Hematopoietic multipotent progenitor cell (in vitro differentiated cells): ENCODE results near the gene SRPK2. TPM values are rescaled to one million over a fixed set of nuclear protein-coding genes. Genes with fewer than 3 reads are reported as not detected.

ENCODE experiments used
- DNase-seq, 3 donors: peaks; one replicate each; pipeline ENCODE4 v3.0.0-alpha.2; 2011 to 2015; ENCODE audit warnings: low read depth in 2 of 3, low spot score in 2 of 3
- total RNA-seq: library from RNA; depleted of rRNA; stranded (reverse); fragments of >200 nt; gene quantifications from one replicate; pipeline ENCODE4 v1.2.3, GENCODE V29; 2012

The SRPK2 gene
- total RNA-seq, 1 donor = 16.7 TPM

DNA sequence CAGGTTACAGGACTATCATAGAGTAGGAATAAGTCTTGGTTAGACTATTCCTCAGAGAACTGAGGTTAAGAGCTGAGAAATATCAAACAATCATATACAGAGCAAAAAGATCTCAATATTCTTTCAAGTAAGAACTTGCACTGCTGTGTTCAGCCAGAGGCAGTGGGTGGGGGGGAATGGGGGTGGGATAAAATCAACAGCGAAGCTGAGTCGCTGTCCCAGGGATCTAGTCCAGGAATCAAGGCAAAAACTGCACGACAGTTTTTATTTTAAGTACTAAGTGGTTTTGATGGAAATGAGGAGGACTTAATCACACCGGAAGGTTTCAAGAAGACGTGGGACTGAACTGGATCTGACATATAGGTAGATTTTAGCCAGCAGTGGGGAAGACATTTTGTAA is 159.1 kb downstream of the SRPK2 start:
- no peak for DNase-seq

DNA sequence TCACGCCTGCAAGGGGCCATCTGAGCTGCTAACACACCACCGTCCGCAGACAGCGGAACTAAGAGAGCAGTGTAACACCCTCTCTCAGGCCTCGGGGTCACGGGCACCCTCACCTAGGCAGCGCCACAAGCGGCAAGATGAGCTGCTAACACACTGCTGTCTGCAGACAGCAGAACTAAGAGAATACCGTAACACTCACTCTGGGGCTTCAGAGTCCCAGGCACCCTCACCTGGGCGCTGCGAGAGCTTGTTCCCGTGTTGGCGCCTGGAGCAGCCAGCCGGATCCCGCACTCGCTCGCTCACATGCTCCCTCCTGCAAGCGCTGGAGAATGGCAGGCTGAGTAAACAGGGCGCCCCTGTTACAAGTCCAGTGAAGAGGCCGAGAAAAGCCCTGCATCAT is 160.2 kb downstream of the SRPK2 start:
- DNase-seq = no peak

DNA sequence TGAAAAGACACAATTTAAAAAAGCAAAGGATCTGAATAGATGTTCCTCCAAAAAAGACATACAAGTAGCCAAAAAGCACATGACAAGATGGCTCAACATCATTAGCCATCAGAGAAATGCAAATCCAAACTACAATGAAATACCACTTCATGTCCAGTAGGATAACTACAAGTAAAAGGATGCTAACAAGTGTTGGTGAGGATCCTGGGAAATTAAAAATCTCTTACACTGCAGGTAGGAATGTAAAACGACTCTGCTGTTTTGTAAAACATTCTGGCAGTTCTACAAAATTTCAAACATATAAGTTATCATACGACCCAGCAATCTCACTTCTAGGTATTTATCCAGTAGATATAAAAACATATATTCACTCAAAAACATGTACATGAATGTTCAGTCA is 161.3 kb downstream of the SRPK2 start:
- no peak for DNase-seq

DNA sequence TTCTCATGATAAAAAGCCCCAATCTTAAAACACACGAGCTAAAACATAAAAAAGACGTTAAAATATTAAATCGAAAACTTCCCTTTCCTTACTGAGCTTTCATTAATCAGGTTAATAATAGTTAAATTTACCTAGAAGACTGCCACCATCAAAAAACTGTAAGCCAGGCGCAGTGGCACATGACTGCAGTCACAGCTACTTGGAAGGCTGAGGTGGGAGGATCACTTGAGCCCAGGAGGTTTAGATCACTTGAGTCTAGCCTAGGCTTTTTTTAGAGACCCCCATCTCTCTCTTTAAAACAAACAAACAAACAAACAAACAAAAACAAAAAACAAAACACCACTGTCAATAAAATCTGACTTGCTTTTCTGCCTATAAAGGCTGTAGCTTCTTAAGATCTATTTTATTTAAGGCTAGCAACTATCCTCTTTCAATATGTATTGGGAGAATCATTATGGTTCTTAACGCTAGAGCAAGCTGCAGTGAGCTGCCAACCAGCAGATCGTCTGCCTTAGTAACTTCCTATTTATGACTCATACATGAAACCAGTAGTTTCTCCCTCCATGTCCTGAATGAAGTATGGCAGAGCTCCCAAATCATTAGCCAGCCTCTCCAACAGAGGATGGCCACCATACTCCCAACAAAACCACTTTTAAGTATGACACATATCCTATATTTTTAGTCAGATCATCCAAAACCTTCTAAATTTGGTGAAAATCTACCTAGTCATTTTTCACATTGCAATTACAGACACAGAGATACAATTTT is 163.7 kb downstream of the SRPK2 start:
- DNase-seq = peak in 2 of 3 donors; percentile 48 to 55

DNA sequence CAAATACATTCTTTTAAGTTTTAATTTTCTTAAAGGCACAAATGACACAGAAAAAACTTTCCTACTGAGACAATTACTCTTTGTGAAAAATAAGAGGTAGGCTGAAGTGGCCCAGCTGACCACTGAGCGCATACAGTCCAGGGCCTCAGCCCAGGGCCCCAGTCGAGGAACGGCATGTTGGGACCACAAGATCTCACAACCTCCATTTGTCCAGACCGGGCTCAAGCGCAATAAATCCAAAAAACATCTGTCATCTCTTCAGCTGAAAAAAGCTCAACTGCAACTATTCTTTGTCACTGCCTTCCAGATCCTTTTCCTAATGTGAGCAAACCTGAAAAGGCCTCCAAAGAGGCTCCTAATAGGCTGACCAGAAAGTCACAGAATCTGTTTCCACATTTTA is 165.8 kb downstream of the SRPK2 start:
- no peak for DNase-seq

DNA sequence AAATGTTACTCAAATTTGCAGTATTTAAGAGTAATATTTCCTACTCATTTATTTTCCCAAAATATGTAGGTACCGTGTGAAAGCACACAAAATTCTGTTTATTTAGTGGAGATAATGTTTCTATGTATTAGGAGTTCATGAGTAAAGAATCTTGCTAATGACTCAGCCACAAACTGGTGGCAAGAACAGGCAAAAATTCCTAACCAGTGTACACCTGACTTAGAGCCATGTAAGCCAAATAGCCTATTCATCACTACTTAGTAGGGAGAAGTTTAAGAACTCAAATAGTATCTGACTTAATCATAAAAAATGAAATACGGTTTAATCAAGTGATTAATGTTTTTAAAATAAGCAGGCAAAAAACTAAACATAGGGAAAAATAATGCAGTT is 169.0 kb downstream of the SRPK2 start:
- no peak for DNase-seq

DNA sequence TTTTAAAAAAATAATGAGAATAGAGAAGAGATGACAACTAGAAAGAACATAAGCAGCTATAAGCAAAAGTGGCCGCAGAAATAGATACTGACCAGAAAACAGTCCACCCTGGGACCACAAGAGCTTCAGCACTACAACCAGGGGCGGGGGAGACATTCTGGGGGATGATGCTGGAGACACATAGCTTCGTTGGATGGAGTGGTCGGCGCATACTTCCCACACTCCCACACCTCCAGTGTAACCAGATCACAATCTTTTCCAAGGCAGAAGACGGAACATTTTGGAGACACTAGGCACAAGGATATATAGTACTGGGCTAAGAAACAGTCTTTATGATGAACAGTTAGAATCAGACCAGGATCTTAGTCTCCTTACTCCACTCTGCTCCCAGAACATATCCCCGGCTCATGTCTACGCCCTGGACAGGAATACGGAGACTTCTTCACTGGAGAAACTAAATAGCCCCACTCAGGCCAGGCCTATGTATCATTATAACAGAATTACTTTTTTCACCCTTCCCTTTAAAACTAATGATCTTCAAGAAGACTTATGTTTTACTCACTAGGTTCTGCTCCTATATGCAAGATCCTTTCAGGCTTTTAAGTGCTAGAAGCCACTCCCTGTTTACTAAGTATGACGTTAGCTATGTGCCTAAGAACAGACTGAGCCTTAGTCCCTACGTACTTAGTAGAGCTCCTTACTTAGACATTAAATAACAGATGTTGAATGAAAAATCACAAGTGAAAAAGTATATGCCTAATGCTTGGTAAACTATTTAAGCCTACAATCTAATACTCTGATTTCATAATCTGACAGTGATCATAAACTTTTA is 169.6 kb downstream of the SRPK2 start:
- no peak for DNase-seq

DNA sequence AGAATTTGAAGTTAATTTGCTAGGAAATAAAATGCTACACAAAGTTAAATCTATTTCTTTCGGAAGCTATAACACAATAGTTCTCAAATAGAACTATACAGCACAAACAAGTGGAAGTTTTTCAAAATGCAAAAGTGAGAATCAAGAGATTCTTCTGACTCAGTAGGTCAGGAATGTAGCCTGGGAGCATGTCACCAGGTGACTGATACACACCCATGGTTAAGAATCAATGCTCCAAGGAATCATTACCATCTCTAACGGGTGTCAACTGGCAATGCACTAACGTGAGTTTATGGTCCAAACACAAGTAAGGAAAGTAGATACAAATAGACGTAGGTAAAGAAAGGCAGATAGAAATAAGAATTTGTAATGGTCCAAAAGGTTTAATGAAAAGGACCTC is 170.5 kb downstream of the SRPK2 start:
- DNase-seq = no peak

DNA sequence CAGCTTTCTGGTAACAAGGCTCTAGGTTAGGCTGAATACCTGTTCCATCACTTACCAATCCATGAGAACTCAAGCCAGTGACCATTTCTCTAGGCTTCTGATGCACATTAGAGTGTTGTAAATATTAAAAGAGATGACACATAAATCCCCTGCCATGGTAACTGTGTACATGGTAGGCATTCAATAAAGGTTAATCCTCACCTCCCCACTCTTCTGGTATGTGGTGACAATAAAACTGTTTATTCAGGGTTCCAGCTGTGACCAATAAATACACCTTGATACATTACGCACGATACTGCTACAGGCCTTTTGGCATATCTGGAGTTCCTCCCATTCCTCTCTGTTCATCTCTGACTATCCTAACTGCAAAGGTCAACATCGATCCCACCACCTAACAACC is 171.9 kb downstream of the SRPK2 start:
- no peak for DNase-seq

DNA sequence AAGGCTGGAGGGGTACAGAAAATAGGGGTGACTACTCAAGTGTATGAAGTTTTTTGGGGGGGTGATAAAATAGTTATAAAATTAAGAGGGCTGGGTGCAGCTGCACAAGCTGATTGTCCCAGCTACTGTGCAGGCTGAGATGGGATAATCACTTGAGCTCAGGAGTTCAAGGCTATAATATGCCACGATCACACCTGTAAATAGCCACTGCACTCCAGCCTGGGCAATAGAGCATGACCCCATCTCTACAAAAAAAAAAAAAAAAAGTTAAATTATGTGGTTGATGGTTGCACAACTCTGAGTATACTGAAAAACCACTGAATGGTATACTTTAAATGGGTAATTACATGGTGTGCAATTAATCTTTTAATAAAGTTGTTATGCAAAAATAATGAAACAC is 172.9 kb downstream of the SRPK2 start:
- DNase-seq = no peak

DNA sequence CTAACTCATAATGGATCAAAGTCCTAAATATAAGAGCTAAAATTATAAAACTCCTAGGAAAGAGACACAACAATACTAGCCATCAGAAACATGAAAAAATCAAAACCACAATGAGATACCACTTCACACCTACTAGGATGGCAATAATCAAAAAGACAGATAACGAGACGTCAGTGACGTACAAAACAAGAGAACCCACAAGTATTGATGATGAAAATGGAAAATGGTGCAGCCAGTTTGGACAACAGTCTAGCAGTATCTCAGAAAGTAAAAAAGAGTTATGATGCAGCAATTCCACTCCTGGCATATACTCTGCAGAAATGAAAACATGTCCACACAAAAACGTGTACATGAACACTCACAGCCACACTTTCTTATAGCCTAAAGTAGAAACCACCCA is 173.5 kb downstream of the SRPK2 start:
- no peak for DNase-seq

DNA sequence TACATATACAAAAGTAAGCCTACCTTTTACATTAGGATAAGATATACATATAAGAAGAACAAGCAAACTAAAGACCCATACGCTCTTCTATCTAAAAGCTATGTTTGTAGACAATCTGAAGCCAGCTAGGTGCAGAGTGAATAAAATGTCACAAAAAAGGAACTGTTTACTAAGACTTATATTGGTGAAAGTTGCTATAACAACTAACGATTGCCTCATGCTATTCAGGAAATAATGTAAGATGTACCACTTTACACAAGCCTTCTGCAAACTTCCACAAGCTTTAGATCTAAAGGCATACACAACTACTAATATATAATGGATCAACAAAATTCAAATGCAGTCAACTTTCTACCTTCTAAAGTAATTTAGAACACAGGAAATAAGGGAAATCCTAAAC is 175.1 kb downstream of the SRPK2 start:
- DNase-seq = peak in 2 of 3 donors; percentile 21 to 51

DNA sequence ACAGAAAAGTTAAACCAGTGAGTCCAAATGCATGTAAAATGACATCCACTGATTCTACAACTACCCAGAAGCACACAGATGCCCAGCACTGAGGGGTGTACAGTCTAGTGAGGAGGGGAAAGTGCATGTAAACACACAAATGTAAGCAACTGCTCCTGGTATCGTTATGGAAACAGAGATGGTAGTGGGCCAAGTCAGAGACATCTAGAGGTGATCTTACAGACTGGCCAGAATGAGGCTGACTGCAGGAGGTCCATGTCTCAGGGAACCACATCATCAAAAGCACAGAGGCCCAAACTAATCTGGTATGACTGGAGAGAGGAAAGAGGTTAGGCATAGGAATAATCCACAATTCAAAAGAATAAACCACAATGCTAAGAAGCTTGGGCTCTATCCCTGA is 176.5 kb downstream of the SRPK2 start:
- no peak for DNase-seq

DNA sequence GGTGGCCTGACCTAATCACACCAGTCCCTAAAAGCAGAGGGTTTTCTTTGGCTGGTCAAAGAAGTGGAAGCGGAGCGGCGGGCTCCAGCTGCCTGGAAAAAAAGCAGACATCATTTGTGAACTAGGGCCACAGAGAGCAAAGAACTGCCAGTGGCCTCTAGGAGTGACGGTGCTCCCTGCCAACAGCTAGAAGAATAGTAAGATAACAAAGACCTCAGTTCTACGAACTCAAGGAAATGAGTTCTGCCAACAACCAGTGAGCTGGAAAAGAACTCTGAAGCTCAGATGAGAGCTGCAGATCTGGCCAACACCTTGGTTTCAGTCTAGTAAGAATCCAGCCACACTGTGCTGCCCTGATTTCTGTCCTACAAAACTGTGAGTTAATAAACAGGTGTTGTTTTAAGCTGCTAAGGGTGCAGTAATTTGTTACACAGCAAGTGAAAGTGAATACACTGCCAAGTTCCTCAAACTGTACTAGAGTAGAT is 178.0 kb downstream of the SRPK2 start:
- peak in 2 of 3 donors; percentile 19 to 27 for DNase-seq

DNA sequence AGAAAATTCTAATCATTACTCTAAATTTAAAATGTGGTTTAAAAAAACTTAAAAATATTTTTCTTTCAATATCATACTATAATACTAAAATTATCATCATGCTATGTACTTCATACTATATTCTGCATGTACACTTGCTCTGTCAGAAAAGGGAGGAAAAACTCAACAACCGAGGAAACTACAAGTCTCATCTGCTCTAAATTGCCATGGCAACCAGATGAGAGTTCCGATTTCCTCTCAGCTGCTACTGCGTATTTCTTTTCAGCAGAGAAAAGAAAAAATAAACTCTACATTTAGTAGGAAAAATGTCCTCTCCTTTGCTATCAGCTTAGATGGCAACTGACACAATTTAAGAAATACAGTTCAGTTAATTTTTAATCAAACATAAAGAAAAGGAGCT is 178.9 kb downstream of the SRPK2 start:
- DNase-seq = no peak

DNA sequence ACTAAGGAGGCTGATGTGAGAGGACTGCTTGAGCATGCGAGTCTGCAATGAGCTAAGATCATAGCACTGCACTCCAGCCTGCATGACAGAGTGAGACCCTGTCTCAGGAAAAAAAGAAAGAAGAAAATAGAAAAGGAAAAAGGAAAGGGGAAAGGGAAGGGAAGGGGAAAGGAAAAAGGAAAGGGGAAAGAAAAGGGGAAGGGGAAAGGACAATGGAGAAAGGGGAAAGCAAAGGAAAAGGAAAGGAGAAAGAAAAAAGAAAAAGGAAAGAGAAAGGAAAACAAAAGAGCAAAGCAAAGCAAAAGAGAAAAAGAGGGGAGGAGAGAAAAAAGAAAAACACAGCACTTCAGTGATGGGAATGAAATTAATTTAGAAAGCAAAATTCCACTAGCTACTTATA is 179.3 kb downstream of the SRPK2 start:
- DNase-seq = no peak

DNA sequence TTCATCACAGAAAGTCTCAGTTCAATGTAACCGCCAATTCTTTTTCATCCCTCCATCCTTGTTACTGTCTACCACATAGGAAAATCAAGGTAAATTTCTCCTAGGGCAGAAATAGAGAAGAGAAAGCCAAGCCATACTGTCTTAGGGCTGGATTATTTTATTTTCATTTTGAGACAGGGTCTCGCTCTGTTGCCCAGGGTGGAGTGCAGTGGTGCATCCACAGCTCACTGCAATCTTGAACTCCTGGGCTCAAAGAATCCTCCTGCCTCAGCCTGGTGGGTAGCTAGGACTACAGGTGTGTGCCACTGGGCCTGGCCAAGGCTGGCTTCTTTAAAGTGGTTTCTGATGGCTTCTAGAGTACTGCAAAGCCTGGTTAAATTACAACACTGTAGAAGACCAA is 181.7 kb downstream of the SRPK2 start:
- no peak for DNase-seq

DNA sequence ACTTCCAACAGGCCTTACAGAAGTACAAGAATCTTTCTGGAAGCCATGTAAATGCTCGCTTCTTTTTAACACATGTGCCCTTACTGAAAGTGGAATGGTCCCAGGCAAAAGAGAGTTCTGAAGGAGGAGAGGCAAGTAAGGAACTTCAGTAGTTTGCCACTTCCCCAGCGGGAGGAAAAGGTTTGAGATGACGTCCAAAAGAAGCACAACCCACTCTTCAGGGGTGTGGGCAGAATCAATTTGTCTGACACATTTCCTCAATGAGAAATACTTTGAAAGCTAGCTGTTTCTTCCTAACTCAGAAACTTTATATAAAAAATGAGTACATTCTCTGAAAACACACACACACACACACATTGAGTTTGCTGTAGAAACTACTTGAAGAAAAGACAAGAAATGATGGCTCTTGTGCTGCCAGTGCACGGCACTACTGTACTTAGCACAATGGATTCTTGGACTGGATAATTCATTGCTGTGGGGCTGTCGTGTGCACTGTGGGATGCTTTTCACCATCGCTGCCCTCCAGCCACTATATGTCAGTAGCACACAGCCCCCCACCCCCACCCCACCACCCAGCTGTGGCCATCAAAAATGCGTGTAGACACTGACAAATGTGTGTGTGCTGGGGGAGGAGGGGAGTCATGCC is 183.0 kb downstream of the SRPK2 start:
- no peak for DNase-seq

DNA sequence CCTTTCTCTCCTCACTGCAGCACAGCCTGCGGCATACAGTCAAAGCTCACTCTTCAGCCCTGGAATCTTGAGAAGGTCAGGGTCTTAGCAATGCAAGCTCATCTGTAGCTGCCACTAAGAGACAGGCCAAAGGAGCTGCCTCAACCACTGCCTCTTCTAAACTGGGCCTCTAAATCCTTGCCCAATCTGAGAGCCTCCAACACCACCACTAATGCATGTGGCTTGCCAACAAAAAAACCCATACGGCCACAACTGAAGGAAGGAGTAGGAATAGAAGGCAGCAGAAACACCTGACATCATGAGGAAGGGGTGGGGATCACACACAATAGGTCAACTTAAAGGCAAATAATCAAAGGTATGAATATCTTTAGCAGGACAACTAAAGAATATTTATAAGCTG is 183.8 kb downstream of the SRPK2 start:
- no peak for DNase-seq

DNA sequence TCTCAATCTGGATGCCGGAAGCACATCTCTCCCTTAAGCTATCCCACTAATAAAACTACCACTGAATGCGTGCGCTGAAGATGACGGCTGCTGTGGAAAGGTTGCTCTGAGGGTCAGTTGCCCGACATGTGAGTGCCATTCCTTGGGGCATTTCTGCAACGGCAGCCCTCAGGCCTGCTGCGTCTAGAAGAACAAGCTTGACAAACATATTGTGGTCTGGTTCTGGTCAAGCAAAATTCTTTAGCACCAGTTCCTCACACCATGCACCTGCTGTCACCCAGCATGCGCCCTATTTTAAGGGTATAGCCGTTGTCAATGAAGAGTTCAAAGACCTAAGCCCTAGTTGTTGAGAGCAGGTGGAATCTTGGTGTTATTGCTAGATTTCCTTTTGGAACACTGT is 184.2 kb downstream of the SRPK2 start:
- DNase-seq = no peak

DNA sequence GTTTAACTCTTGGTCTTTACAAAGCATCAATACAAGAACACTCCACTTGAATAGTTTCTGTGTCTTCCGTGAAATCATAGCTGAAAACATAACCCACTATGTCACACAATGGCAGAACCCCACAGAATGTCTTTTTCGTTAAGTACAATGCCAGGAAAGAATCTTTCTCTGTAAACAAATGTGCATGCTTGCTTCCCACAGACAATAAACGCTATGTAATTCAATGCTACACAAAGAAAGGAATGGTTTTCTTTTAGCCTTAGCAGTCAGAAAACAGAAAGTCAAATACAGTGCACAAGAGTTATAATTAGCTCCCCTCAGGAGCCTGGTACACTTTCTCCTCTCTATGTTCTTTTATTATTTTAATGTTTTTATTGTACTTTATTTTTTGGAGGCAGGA is 186.1 kb downstream of the SRPK2 start:
- DNase-seq = no peak

DNA sequence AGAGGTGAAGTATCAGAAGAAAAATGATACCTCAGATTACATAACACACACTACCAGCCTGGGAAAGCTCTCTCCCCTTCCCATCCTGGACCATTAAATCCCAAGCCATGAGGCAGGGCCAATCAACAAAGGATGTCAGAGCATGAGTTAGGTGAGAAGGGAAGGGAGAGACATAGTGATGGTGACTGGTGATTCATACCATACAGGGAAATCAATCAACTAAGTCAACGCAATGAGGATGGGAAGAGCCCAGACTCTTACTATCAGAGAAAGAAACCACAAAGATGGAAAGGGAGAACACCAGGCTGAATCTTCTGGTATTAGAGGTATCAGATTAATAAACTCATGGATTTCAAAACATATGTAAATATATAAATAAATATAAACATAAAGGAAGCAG is 189.3 kb downstream of the SRPK2 start:
- no peak for DNase-seq
